Measurements from ENCODE around the gene GPS1. TPM values are rescaled to one million over a fixed set of nuclear protein-coding genes. Genes with fewer than 3 reads are reported as not detected.

GPS1 gene
- total RNA-seq, 1 donor from 2014 or later, result 115 TPM

DNA sequence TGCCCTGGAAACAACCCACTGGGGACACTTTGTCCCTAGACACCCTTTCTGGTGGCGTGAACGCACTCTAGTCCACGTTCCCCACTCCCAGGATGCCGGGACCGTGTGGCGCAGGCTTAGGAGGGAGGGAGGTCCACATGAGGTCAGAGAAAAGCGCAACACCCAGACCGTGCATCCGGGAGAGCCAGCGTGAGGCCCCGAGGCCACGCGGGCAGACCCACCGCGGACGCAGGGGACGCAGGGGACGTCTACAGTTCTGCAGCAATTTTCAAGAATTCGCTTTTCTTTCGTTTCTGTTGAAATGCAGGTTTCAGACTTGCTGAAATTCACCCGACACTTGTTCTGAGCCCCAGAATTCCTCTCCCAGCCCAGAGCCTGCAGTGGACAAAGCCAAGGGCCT, 4.8 kb upstream of the GPS1 start:
- H3K27ac Mint-ChIP-seq (ENCODE audit: unreplicated experiment), result no peak overlapping the region
- no peaks in the 10 kb centered on the region for H3K36me3 Mint-ChIP-seq (ENCODE audit: unreplicated experiment)
- H3K9me3 Mint-ChIP-seq (ENCODE audit: unreplicated experiment), result no peaks in the 10 kb centered on the region
- no peak for DNase-seq
- no peak overlapping the region for H3K4me3 Mint-ChIP-seq (ENCODE audit: unreplicated experiment)
- TF ChIP-seq, protein P1, sequence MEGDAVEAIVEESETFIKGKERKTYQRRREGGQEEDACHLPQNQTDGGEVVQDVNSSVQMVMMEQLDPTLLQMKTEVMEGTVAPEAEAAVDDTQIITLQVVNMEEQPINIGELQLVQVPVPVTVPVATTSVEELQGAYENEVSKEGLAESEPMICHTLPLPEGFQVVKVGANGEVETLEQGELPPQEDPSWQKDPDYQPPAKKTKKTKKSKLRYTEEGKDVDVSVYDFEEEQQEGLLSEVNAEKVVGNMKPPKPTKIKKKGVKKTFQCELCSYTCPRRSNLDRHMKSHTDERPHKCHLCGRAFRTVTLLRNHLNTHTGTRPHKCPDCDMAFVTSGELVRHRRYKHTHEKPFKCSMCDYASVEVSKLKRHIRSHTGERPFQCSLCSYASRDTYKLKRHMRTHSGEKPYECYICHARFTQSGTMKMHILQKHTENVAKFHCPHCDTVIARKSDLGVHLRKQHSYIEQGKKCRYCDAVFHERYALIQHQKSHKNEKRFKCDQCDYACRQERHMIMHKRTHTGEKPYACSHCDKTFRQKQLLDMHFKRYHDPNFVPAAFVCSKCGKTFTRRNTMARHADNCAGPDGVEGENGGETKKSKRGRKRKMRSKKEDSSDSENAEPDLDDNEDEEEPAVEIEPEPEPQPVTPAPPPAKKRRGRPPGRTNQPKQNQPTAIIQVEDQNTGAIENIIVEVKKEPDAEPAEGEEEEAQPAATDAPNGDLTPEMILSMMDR (IDR thresholded peaks at IDR 0.05; ENCODE audit: partially characterized antibody, unreplicated experiment), result no peak
- peaks cover 2% of the 10 kb centered on the region for H3K4me1 Mint-ChIP-seq (ENCODE audit: low read depth, unreplicated experiment)
- peaks cover 1% of the 10 kb centered on the region for H3K27me3 Mint-ChIP-seq (ENCODE audit: unreplicated experiment)

DNA sequence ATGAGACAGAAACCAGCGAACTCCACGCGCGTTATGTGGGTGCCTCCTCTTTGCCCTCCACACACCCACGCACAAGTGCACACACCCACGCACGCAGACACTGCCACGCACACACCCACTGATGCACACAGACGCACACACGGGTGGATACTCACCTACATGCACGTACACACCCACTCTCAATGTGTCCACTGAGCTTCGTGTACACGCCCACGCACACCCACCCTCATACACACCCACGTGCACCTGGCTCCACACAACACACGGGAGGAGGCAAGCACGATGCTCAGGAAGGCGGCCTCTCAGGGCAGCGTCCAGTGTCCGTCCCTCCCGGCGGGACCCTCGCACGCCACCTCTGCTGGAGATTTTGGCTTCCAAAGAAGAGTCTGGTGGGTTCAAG, 4.3 kb upstream of the GPS1 start:
- H3K4me3 Mint-ChIP-seq (ENCODE audit: unreplicated experiment), result no peak overlapping the region
- TF ChIP-seq, protein P1 (IDR thresholded peaks at IDR 0.05; ENCODE audit: partially characterized antibody, unreplicated experiment), result no peak
- peaks cover 2% of the 10 kb centered on the region for H3K4me1 Mint-ChIP-seq (ENCODE audit: low read depth, unreplicated experiment)
- DNase-seq, result no peak
- H3K36me3 Mint-ChIP-seq (ENCODE audit: unreplicated experiment), result no peaks in the 10 kb centered on the region
- H3K27ac Mint-ChIP-seq (ENCODE audit: unreplicated experiment), result no peak overlapping the region
- peaks cover 1% of the 10 kb centered on the region for H3K27me3 Mint-ChIP-seq (ENCODE audit: unreplicated experiment)
- no peaks in the 10 kb centered on the region for H3K9me3 Mint-ChIP-seq (ENCODE audit: unreplicated experiment)

DNA sequence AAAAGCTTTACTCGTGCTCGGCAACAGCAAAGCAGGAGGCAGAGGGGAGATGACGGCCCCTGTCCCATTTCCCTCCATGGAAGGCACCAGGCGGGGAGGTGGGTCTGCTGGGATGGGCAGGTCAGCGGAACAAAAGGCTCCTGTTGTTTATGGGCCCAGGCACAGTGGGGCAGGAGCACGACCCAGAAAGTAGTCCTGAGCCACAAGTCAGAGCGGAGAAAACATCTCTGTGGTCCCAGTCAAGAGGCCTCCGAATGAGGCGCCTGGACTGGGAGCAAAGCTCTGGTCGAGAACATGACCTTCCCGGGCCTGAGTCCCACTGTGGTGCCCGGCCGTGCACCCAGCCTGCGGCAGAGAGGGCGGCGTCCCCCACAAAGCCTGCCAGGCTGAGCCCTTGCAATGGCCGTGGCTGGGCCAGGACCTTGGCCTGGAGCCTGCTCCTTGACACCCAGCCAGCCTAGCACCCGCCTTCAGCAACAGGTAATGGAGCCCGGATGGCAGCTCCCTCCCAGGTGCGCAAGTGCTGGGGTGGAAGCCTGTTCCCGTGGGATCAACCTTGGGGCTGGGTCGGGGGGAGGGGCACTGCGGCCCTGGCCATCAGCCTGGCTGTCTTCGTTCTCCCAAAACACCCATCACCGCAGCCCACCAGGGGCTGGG, 3.7 kb upstream of the GPS1 start:
- TF ChIP-seq, protein P1 (IDR thresholded peaks at IDR 0.05; ENCODE audit: partially characterized antibody, unreplicated experiment), result no peak
- no peaks in the 10 kb centered on the region for H3K9me3 Mint-ChIP-seq (ENCODE audit: unreplicated experiment)
- H3K4me3 Mint-ChIP-seq (ENCODE audit: unreplicated experiment), result no peak overlapping the region
- DNase-seq, result no peak
- H3K27me3 Mint-ChIP-seq (ENCODE audit: unreplicated experiment), result peaks cover 1% of the 10 kb centered on the region
- H3K4me1 Mint-ChIP-seq (ENCODE audit: low read depth, unreplicated experiment), result peaks cover 2% of the 10 kb centered on the region
- no peaks in the 10 kb centered on the region for H3K36me3 Mint-ChIP-seq (ENCODE audit: unreplicated experiment)
- no peak overlapping the region for H3K27ac Mint-ChIP-seq (ENCODE audit: unreplicated experiment)

DNA sequence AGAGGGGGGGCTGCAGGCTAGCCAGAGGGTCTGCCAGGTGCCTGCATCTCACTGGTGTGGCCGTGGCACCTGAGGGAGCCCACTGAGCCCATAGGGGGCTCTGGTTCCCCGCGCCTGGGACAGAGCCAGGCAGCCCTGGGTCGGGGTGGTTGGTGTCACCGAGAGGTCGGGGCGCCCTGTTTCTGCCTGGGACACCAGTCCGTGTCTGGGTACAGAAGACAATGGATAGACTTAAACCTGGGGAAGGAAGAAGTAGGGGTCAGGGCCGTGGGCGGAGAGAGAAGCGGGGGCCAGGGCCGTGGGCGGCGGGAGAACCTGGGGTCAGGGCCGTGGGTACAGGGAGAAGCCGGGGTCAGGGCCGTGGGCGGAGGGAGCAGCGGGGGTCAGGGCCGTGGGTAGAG, 3.1 kb upstream of the GPS1 start:
- Mint-ChIP-seq H3K4me3 (ENCODE audit: unreplicated experiment) (no peak overlapping the region), H3K9me3 (ENCODE audit: unreplicated experiment) (no peaks in the 10 kb centered on the region), H3K36me3 (ENCODE audit: unreplicated experiment) (no peaks in the 10 kb centered on the region)

DNA sequence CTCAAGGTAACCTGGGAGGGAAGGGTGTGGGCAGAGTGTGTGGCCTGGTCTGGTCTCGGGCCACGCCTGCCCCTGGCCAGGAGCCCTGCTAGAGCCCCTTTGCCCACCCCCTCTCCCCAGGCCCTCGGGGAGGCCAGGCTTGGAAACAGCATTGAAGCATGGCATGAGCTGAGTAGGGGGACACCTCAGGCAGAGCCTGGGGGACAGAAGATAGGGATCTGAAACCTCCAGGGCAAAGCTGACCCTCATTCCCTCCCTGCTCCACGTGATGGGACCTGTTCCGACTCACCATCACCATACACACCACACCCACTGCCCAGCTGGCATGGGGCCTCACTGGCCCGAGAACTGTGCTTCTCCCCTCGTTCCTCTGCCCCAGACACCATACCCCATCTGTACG, 2.6 kb upstream of the GPS1 start:
- peaks cover 1% of the 10 kb centered on the region for H3K27me3 Mint-ChIP-seq (ENCODE audit: unreplicated experiment)
- no peaks in the 10 kb centered on the region for H3K36me3 Mint-ChIP-seq (ENCODE audit: unreplicated experiment)
- H3K27ac Mint-ChIP-seq (ENCODE audit: unreplicated experiment), result no peak overlapping the region
- no peak for DNase-seq
- TF ChIP-seq, protein P1 (IDR thresholded peaks at IDR 0.05; ENCODE audit: partially characterized antibody, unreplicated experiment), result no peak
- H3K4me3 Mint-ChIP-seq (ENCODE audit: unreplicated experiment), result no peak overlapping the region
- H3K4me1 Mint-ChIP-seq (ENCODE audit: low read depth, unreplicated experiment), result peaks cover 2% of the 10 kb centered on the region
- no peaks in the 10 kb centered on the region for H3K9me3 Mint-ChIP-seq (ENCODE audit: unreplicated experiment)

More for the DNA sequence above, 3.1 kb upstream of the GPS1 start:
- no peak overlapping the region for H3K27ac Mint-ChIP-seq (ENCODE audit: unreplicated experiment)
- TF ChIP-seq, protein P1 (IDR thresholded peaks at IDR 0.05; ENCODE audit: partially characterized antibody, unreplicated experiment), result no peak
- H3K4me1 Mint-ChIP-seq (ENCODE audit: low read depth, unreplicated experiment), result peaks cover 2% of the 10 kb centered on the region
- H3K27me3 Mint-ChIP-seq (ENCODE audit: unreplicated experiment), result peaks cover 1% of the 10 kb centered on the region
- no peak for DNase-seq

Data from glutamatergic neuron (in vitro differentiated cells).